OCI-LY3 (cell line): ENCODE measurements around the gene MAP2K7.

Experiments used
- H2AFZ ChIP-seq: fragments of 200-600, 300-600 bp; shearing (Covaris generic); 2 replicates; pipeline ENCODE4 v1.6.0; 2014; ENCODE audit warnings: antibody characterized with exemption, low read depth, low read length
- H3K27ac ChIP-seq: fragments of 200-600, 300-600 bp; sonication (generic); 2 replicates; pipeline ENCODE4 v1.5.1; 2014; ENCODE audit warnings: mild to moderate bottlenecking, low read length, moderate library complexity, mixed read lengths
- H3K27me3 ChIP-seq: fragments of 200-600, 300-600 bp; sonication (generic); 2 replicates; pipeline ENCODE4 v1.6.1; 2014; ENCODE audit warnings: low read depth, low read length, mixed read lengths
- H3K36me3 ChIP-seq: fragments of 200-600, 300-600 bp; sonication (generic); replicated peaks from 2 replicates; pipeline ENCODE3; 2014; ENCODE audit warnings: low read depth, low read length, mixed read lengths
- H3K4me1 ChIP-seq: fragments of 300-600, 200-600 bp; sonication (generic); 2 replicates; pipeline ENCODE4 v1.6.1; 2014; ENCODE audit warnings: low read length, mixed read lengths
- H3K4me2 ChIP-seq: fragments of 200-600, 300-600 bp; sonication (generic); 2 replicates; pipeline ENCODE4 v1.6.1; 2014; ENCODE audit warnings: low read length, mixed read lengths
- H3K4me3 ChIP-seq: fragments of 300-600, 200-600 bp; sonication (generic); 2 replicates; pipeline ENCODE4 v1.5.1; 2014; ENCODE audit warnings: antibody characterized with exemption, mild to moderate bottlenecking, low read length, moderate library complexity
- H3K79me2 ChIP-seq: fragments of 300-600, 200-600 bp; shearing (Covaris generic); 2 replicates; pipeline ENCODE4 v1.6.1; 2014; ENCODE audit warnings: mild to moderate bottlenecking, low read length, mixed read lengths
- H3K9ac ChIP-seq: fragments of 300-600, 200-600 bp; shearing (Covaris generic); 2 replicates; pipeline ENCODE4 v1.6.0; 2014; ENCODE audit warnings: mild to moderate bottlenecking, low read length, moderate library complexity
- H3K9me3 ChIP-seq: fragments of 200-600, 300-600 bp; shearing (Covaris generic); 2 replicates; pipeline ENCODE4 v1.6.1; 2014; ENCODE audit warnings: low read length, mixed read lengths; ENCODE audit not compliant: insufficient read depth
- H4K20me1 ChIP-seq: fragments of 200-600, 300-600 bp; sonication (generic); 2 replicates; pipeline ENCODE4 v1.6.1; 2016; ENCODE audit warnings: low read length, mixed read lengths; ENCODE audit not compliant: insufficient read depth
- CTCF ChIP-seq: fragments of 200-600, 300-600 bp; sonication (generic); IDR thresholded peaks from 2 replicates; pipeline ENCODE4 v1.5.1; 2014; ENCODE audit warnings: antibody characterized with exemption, low read length, low read depth
- EZH2phosphoT487 ChIP-seq: fragments of 200-600 bp; shearing (Covaris generic); IDR thresholded peaks from 2 replicates; pipeline ENCODE4 v1.6.1; 2018; ENCODE audit warnings: antibody characterized with exemption, mixed run types, low read depth

MAP2K7 gene

GRCh38 chr19:7904074-7905020, 670 bp downstream of the MAP2K7 start:
- no peaks in the 10 kb centered on the region for H3K27me3 ChIP-seq
- no peak overlapping the region for H2AFZ ChIP-seq
- no peaks in the 10 kb centered on the region for H3K9me3 ChIP-seq
- peak overlapping the region; percentile 58 for H3K27ac ChIP-seq
- peaks cover 16% of the 10 kb centered on the region for H3K4me1 ChIP-seq
- H3K4me2 ChIP-seq: peak overlapping the region; percentile 98
- H3K79me2 ChIP-seq: peaks cover 54% of the 10 kb centered on the region
- peaks cover 35% of the 10 kb centered on the region for H4K20me1 ChIP-seq
- TF ChIP-seq CTCF (no peak), EZH2phosphoT487 (no peak)
- peak overlapping the region; percentile 95 for H3K4me3 ChIP-seq
- peaks cover 6% of the 10 kb centered on the region for H3K36me3 ChIP-seq
- H3K9ac ChIP-seq: peak overlapping the region; percentile 87

- peaks cover 16% of the 10 kb centered on the region for H3K4me1 ChIP-seq
- H3K4me3 ChIP-seq: peak overlapping the region; percentile 95; the same call in 1 of the 2 replicates
- H3K9me3 ChIP-seq: no peaks in the 10 kb centered on the region
- H4K20me1 ChIP-seq: peaks cover 35% of the 10 kb centered on the region
- TF ChIP-seq EZH2phosphoT487: no peak
- no peak for TF ChIP-seq CTCF
- H3K4me2 ChIP-seq: peak overlapping the region; percentile 98
- H3K36me3 ChIP-seq: peaks cover 6% of the 10 kb centered on the region
- no peaks in the 10 kb centered on the region for H3K27me3 ChIP-seq
- no peak overlapping the region for H2AFZ ChIP-seq
- H3K9ac ChIP-seq: peak overlapping the region; percentile 87; the same call in 1 of the 2 replicates
- H3K79me2 ChIP-seq: peaks cover 54% of the 10 kb centered on the region
- no peak overlapping the region for H3K27ac ChIP-seq
Measured at GRCh38 chr19:7905268-7905667, 1.6 kb downstream of the MAP2K7 start.

GRCh38 chr19:7905859-7906258, 2.2 kb downstream of the MAP2K7 start:
- Histone ChIP-seq H3K9me3 (no peaks in the 10 kb centered on the region), H3K27ac (no peak overlapping the region), H3K4me2 (no peak overlapping the region), H3K27me3 (no peaks in the 10 kb centered on the region), H3K79me2 (peaks cover 54% of the 10 kb centered on the region), H3K9ac (no peak overlapping the region), H4K20me1 (peaks cover 35% of the 10 kb centered on the region), H2AFZ (no peak overlapping the region), H3K4me3 (no peak overlapping the region), H3K4me1 (peaks cover 16% of the 10 kb centered on the region), H3K36me3 (peaks cover 11% of the 10 kb centered on the region)
- no peak for TF ChIP-seq EZH2phosphoT487
- TF ChIP-seq CTCF: no peak

GRCh38 chr19:7907122-7907521, 3.4 kb downstream of the MAP2K7 start:
- Histone ChIP-seq H3K79me2 (peaks cover 54% of the 10 kb centered on the region), H3K4me3 (no peak overlapping the region), H4K20me1 (peaks cover 35% of the 10 kb centered on the region), H3K27ac (no peak overlapping the region), H3K4me1 (peaks cover 16% of the 10 kb centered on the region), H3K4me2 (no peak overlapping the region), H3K27me3 (no peaks in the 10 kb centered on the region), H3K9me3 (no peaks in the 10 kb centered on the region), H2AFZ (no peak overlapping the region), H3K9ac (no peak overlapping the region), H3K36me3 (peaks cover 21% of the 10 kb centered on the region)
- no peak for TF ChIP-seq EZH2phosphoT487
- no peak for TF ChIP-seq CTCF
